Lower leg skin (tissue), 4 donors: ENCODE data around the gene LRBA. TPM values are rescaled to one million over a fixed set of nuclear protein-coding genes. Genes with fewer than 3 reads are reported as not detected.

Experiments
- DNase-seq, 2 donors: peaks; one replicate each; pipeline ENCODE4 v3.0.0-alpha.2; 2019; ENCODE audit warnings: low spot score in 2 of 2
- H3K4me3 ChIP-seq: fragments of 200-600 bp; sonication (generic); 2 replicates; pipeline ENCODE4 v1.5.1; 2017; ENCODE audit warnings: mild to moderate bottlenecking, low read depth; ENCODE audit not compliant: poor library complexity, severe bottlenecking
- CTCF ChIP-seq, 3 donors: fragments of 450-650 bp; IDR thresholded peaks; one replicate each; pipeline ENCODE4 v1.5.1; 2016; ENCODE audit warnings: antibody characterized with exemption in 3 of 3, mild to moderate bottlenecking in 3 of 3, moderate library complexity in 2 of 3
- POLR2A ChIP-seq, 2 donors: fragments of 450-650 bp; IDR thresholded peaks; one replicate each; pipeline ENCODE4 v1.6.1; 2016 to 2017; ENCODE audit warnings: antibody characterized with exemption in 2 of 2, mild to moderate bottlenecking in 1 of 2, moderate library complexity in 1 of 2
- WGBS, 2 donors: methylation state at CpG; one replicate each; pipeline ENCODE4 v1.1.5; 2018; 5-methylcytosine and 5-hydroxymethylcytosine counted together
- intact Hi-C: fragments of 100-400 bp; cut with DNase I; formaldehyde crosslinking; loops from one replicate; pipeline ENCODE4 v1.15.0; 2023; ENCODE audit warnings: low total_unique reads
- total RNA-seq, 4 donors: library from RNA; depleted of rRNA; stranded (reverse); fragments of >200 nt; gene quantifications; one replicate each; pipeline ENCODE4 v1.1.0, GENCODE V29; 2016

LRBA gene
- total RNA-seq, 4 donors from 2014 or later, result 71.9 to 86.8 (median 75.0) TPM

GRCh38 chr4:150425161-150425560, 589.9 kb downstream of the LRBA start:
- no peak for TF ChIP-seq CTCF (IDR thresholded peaks at IDR 0.05)
- no peak for TF ChIP-seq POLR2A (IDR thresholded peaks at IDR 0.05)
- no peak overlapping the region for H3K4me3 ChIP-seq
- no peak for DNase-seq
- intact Hi-C loops, result no loop called here
- 58 to 64% methylated on average over 1 of the region's 1 CpG for WGBS, 2 donors

- H3K4me3 ChIP-seq, result no peak overlapping the region
- intact Hi-C loops, result no loop called here
- TF ChIP-seq POLR2A (IDR thresholded peaks at IDR 0.05) (no peak), CTCF (IDR thresholded peaks at IDR 0.05) (no peak)
- 96 to 98% methylated on average over 12 of the region's 12 CpGs for WGBS, 2 donors
- DNase-seq, result no peak
Observed at GRCh38 chr4:150423503-150423902, 591.6 kb downstream of the LRBA start.

DNA sequence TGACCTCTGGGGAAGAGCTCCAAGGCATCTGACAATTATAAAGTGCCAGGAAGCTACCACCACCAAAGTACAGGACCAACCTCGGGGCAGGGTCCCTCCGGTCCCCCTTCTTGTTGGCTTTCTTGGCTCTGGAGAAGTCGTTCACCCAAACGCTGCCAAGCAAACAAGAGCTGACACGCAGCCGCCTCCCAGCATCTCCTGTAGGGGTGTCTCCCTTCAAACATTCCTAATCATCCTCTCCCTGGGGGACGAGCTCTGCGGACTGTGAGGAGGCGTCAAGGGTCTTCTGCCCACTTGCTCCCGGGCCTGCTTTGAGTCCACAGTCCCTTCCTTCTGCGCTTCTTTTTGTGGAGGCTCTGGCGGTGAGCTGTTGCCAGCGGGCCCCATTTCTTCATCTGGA, 592.0 kb downstream of the LRBA start:
- no peak overlapping the region for H3K4me3 ChIP-seq
- no peak for DNase-seq
- 89% methylated on average over 13 of the region's 13 CpGs for WGBS, 2 donors
- TF ChIP-seq POLR2A (IDR thresholded peaks at IDR 0.05), result no peak
- TF ChIP-seq CTCF (IDR thresholded peaks at IDR 0.05), result no peak
- intact Hi-C loops, result no loop called here

DNA sequence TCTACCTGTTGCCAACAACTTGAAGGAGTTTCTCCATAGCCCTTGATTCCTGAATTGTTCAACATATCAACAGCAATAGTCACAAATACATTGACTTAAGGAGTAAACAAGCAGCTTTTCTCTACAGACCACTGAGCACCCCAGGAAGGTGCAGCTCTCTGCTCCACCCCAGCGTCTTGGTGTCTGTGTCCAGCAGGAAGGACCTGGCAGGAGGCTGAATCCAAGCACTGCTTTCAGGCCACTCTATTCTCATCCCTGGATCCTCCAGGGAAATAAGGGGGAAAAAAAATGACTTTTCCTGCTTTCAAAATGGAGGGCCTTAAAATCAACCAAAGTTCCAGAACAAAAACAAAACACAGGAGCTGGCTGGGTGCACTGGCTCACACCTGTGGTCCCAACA, 593.5 kb downstream of the LRBA start:
- 88 to 100% methylated on average over 1 of the region's 1 CpG for WGBS, 2 donors
- no peak overlapping the region for H3K4me3 ChIP-seq
- TF ChIP-seq POLR2A (IDR thresholded peaks at IDR 0.05), result no peak
- TF ChIP-seq CTCF (IDR thresholded peaks at IDR 0.05), result no peak
- DNase-seq, result no peak
- intact Hi-C loops, result no loop called here

DNA sequence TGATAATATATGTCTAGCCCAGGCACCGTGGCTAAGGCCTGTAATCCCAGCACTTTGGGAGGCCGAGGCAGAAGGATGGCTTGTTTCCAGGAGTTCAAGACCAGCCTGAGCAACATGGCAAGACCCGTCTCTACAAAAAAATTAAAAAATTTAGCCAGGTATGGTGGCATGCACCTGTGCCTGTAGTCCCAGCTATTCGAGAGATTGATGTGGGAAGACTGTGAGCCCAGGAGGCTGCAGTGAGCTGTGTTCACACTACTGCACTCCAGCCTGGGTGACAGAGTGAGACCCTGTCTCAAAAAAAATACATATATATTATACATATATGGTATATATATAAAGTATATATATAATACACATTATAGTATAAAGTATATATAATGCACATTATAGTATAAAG, 595.1 kb downstream of the LRBA start:
- no peak for DNase-seq
- TF ChIP-seq CTCF (IDR thresholded peaks at IDR 0.05) (no peak), POLR2A (IDR thresholded peaks at IDR 0.05) (no peak)
- WGBS, 2 donors, result 91 to 100% methylated on average over 4 of the region's 4 CpGs
- intact Hi-C loops, result no loop called here
- H3K4me3 ChIP-seq, result no peak overlapping the region

GRCh38 chr4:150418757-150419410, 596.2 kb downstream of the LRBA start:
- H3K4me3 ChIP-seq, result no peak overlapping the region
- intact Hi-C loops, result no loop called here

More at GRCh38 chr4:150418757-150419410, 596.2 kb downstream of the LRBA start:
- 89 to 96% methylated on average over 4 of the region's 4 CpGs for WGBS, 2 donors
- TF ChIP-seq CTCF (IDR thresholded peaks at IDR 0.05) (no peak), POLR2A (IDR thresholded peaks at IDR 0.05) (no peak)
- no peak for DNase-seq
